ENCODE data around the gene TCF15.

Gene TCF15

GRCh38 chr20:605237-605636 is 4.9 kb downstream of the TCF15 start:
- TF ChIP-seq POLR2AphosphoS5 (IDR thresholded peaks at IDR 0.05; ENCODE audit: low read depth, low read length) = no peak
- TF ChIP-seq TAF1 (IDR thresholded peaks at IDR 0.05; ENCODE audit: borderline replicate concordance, insufficient read depth, low read length) = no peak
- TF ChIP-seq FOXP2 (optimal IDR thresholded peaks at IDR 0.05; ENCODE audit: borderline replicate concordance, extremely low read depth, extremely low read length, insufficient read depth) = no peak
- no peak for TF ChIP-seq SIN3A (IDR thresholded peaks at IDR 0.05; ENCODE audit: borderline replicate concordance, insufficient read depth, low read length)
- TF ChIP-seq REST (IDR thresholded peaks at IDR 0.05; ENCODE audit: insufficient read depth in 1 of 2, low read depth in 2 of 2, low read length in 2 of 2) = no peak

- no peak for TF ChIP-seq FOXP2 (optimal IDR thresholded peaks at IDR 0.05; ENCODE audit: borderline replicate concordance, extremely low read depth, extremely low read length, insufficient read depth)
- TF ChIP-seq TAF1 (IDR thresholded peaks at IDR 0.05; ENCODE audit: borderline replicate concordance, insufficient read depth, low read length) = no peak
- TF ChIP-seq REST (IDR thresholded peaks at IDR 0.05; ENCODE audit: insufficient read depth in 1 of 2, low read depth in 2 of 2, low read length in 2 of 2) = no peak
- no peak for TF ChIP-seq POLR2AphosphoS5 (IDR thresholded peaks at IDR 0.05; ENCODE audit: low read depth, low read length)
- TF ChIP-seq SIN3A (IDR thresholded peaks at IDR 0.05; ENCODE audit: borderline replicate concordance, insufficient read depth, low read length) = no peak
Observed at GRCh38 chr20:603116-603640, 6.9 kb downstream of the TCF15 start.

- TF ChIP-seq FOXP2 (optimal IDR thresholded peaks at IDR 0.05; ENCODE audit: borderline replicate concordance, extremely low read depth, extremely low read length, insufficient read depth) = no peak
- TF ChIP-seq POLR2AphosphoS5 (IDR thresholded peaks at IDR 0.05; ENCODE audit: low read depth, low read length) = no peak
- TF ChIP-seq REST (IDR thresholded peaks at IDR 0.05; ENCODE audit: insufficient read depth in 1 of 2, low read depth in 2 of 2, low read length in 2 of 2) = no peak
- no peak for TF ChIP-seq SIN3A (IDR thresholded peaks at IDR 0.05; ENCODE audit: borderline replicate concordance, insufficient read depth, low read length)
- no peak for TF ChIP-seq TAF1 (IDR thresholded peaks at IDR 0.05; ENCODE audit: borderline replicate concordance, insufficient read depth, low read length)
Observed at GRCh38 chr20:602111-602970, 7.8 kb downstream of the TCF15 start.

- TF ChIP-seq SIN3A (IDR thresholded peaks at IDR 0.05; ENCODE audit: borderline replicate concordance, insufficient read depth, low read length) (no peak), POLR2AphosphoS5 (IDR thresholded peaks at IDR 0.05; ENCODE audit: low read depth, low read length) (no peak), REST (IDR thresholded peaks at IDR 0.05; ENCODE audit: insufficient read depth in 1 of 2, low read depth in 2 of 2, low read length in 2 of 2) (no peak), TAF1 (IDR thresholded peaks at IDR 0.05; ENCODE audit: borderline replicate concordance, insufficient read depth, low read length) (no peak), FOXP2 (optimal IDR thresholded peaks at IDR 0.05; ENCODE audit: borderline replicate concordance, extremely low read depth, extremely low read length, insufficient read depth) (no peak)
Observed at GRCh38 chr20:600736-601135, 9.4 kb downstream of the TCF15 start.

Measured in PFSK-1 (cell line).